MM.1S (cell line): ENCODE measurements around the gene PEX26.

Experiments
- CTCF ChIP-seq: fragments of 300-600 bp; sonication (generic); IDR thresholded peaks from 2 replicates; pipeline ENCODE4 v1.5.1; 2016; ENCODE audit warnings: antibody characterized with exemption, low read length, mixed read lengths
- EZH2 ChIP-seq: fragments of 300-600 bp; sonication (generic); optimal IDR thresholded peaks from 2 replicates; pipeline ENCODE3; 2017; ENCODE audit warnings: low read depth, mild to moderate bottlenecking, antibody characterized with exemption, low read length, mixed read lengths
- EZH2phosphoT487 ChIP-seq: fragments of 300-600 bp; sonication (generic); IDR thresholded peaks from 2 replicates; pipeline ENCODE4 v1.6.1; 2018; ENCODE audit warnings: antibody characterized with exemption, low read length

- no peak for TF ChIP-seq CTCF
- TF ChIP-seq EZH2: no peak
- no peak for TF ChIP-seq EZH2phosphoT487
Measured at GRCh38 chr22:18035751-18036150, 42.0 kb upstream of the PEX26 start.
